ENCODE results near the gene ZNF750.

ZNF750 gene

DNA sequence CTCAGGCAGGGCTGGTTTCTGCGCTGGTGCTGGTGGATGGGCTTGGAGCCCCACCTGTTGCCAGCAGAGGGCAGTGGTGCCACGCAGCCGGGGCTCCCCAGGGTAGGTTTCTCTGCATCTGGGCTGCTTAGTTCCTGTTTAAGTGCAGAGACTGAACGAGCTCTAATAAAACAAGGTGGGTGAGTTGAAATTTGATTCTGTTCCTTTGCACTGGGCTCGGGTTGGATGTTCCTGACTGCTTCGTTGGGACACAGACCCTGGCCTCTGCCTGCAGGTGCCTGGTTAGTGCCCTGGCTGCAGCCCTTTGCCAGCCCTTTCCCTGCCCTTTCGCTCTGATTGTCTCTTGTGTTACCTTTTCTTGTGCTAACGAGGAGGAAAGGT lies 57.9 kb downstream of the ZNF750 start:
- no peak overlapping the region for H3K4me3 ChIP-seq (ENCODE audit: low read depth, low read length)
- peak; percentile 58 for DNase-seq (ENCODE audit: low read depth)
- peak; percentile 97 for TF ChIP-seq CTCF (IDR thresholded peaks at IDR 0.05; ENCODE audit: control insufficient read depth, extremely low read depth, insufficient read depth)

DNA sequence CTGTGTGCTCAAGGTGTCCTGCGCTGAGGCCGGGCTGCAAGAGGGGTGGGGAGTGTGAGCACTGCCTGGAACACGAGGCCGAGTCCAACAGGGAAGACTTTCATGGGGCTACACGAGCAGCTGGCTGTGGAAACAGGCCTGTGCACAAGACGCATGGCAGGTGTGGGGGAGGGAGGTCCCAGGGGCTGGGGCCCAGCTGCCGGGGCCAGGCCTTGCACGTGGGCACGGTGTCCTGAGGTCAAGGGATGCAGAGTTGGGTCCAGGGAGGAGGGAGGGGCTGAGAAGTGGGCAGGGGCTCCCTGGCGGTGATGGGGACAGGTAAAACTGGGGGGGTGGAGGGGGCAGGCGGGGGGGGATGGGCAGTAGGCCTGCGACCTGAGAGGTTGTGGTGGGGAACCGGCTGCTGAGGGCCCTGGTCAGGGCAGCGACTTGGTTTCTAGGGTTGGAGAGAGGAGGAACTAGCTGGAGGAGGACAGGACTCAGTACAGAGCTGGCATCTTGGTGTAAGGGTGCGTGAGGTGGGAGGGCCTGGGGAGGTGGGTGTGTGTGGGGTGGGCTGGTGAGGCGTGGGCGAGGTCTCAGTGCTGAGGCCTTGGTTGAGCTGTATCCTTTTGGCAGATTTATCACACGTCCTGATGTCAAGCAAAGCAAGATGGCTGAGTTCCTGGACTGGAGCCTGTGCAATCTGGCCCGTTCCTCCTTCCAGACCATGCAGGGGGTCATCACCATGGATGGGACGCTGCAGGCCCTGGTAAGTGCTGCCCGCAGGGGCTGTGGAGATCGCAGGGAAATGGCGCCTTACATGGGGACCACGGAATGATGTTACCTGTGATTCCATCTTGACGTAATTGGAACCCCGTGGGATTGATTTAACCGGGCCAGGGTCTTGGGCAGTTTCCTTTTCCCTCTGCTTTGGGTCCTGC lies 58.6 kb downstream of the ZNF750 start:
- TF ChIP-seq CTCF (IDR thresholded peaks at IDR 0.05; ENCODE audit: control insufficient read depth, extremely low read depth, insufficient read depth): no peak
- no peak for DNase-seq (ENCODE audit: low read depth)
- no peak overlapping the region for H3K4me3 ChIP-seq (ENCODE audit: low read depth, low read length)

DNA sequence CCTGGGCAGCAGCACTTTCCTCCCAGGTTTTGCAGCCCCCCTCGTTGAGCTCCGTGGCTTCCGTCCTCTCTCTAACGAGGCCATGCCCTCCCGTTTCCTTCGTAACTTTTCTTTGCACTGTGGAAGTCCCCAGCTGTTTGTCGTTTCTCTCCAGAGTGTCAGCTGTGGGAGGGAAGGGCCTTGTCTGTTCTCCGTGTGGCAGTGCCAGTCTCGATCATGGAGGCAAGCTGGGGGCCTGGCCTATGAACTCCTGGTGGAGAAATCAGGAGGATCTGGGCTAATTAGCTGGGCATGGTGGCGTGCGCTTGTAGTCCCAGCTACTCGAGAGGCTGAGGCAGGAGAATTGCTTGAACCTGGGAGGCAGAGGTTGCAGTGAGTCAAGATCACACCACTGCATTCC lies 59.6 kb downstream of the ZNF750 start:
- no peak overlapping the region for H3K4me3 ChIP-seq (ENCODE audit: low read depth, low read length)
- no peak for TF ChIP-seq CTCF (IDR thresholded peaks at IDR 0.05; ENCODE audit: control insufficient read depth, extremely low read depth, insufficient read depth)
- DNase-seq (ENCODE audit: low read depth): no peak

DNA sequence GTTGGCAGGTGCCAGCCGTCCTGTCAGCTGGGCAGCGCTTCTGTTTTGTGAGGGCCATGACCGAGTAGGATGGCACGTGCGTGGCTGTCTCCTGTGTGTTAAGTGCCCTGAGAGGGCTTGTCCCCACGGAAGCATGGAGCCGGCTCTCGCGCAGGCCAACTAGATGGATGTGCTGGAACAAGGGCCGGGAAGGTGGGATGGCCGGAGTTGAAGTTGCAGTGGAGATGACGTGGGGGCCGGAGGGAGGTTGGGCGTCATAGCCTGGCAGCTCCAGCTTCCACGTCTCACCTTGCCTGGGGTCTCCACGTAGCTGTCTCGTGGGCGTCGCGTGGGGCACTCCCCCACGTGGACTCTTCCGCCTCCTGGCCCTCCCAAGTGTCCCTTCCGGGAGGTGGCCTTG lies 60.3 kb downstream of the ZNF750 start:
- TF ChIP-seq CTCF (IDR thresholded peaks at IDR 0.05; ENCODE audit: control insufficient read depth, extremely low read depth, insufficient read depth): no peak
- DNase-seq (ENCODE audit: low read depth): no peak
- H3K4me3 ChIP-seq (ENCODE audit: low read depth, low read length): no peak overlapping the region

All from LNCaP clone FGC (cell line).